GM19455 (cell line): ENCODE measurements around the gene CCL28.
"Not testable (repeated sequence)": the region's sequence is repeated elsewhere in the genome, so short reads cannot be mapped to it uniquely, and the experiment has no call there.

Experiments
- ATAC-seq: cut with Tn5 transposase; IDR thresholded peaks from one replicate; pipeline ENCODE4 v1.9.1; 2021; ENCODE audit not compliant: unreplicated experiment

CCL28 gene

DNA sequence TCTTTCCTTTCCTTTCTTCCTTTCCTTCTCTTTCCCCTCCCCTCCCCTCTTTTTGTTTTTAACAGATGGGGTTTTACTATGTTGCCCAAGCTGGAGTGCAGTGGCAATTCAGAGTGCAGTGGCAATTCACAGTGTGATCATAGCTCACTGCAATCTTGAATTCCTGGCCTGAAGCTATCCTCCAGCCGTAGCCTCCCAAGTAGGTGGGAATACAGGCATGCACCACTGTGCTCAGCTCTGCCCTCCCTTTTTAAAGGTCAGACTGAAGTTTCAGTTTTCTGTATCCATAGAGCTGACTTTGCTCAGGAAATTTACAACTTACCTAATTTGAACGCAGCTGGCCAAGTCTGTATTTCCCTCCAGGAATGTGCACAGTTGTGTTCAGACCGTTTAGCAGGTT is 696 bp downstream of the CCL28 start:
- no peak for ATAC-seq

- no peak for ATAC-seq
Measured at GRCh38 chr5:43410414-43410813, 1.8 kb downstream of the CCL28 start.

GRCh38 chr5:43409809-43410271 is 2.4 kb downstream of the CCL28 start:
- no peak for ATAC-seq

DNA sequence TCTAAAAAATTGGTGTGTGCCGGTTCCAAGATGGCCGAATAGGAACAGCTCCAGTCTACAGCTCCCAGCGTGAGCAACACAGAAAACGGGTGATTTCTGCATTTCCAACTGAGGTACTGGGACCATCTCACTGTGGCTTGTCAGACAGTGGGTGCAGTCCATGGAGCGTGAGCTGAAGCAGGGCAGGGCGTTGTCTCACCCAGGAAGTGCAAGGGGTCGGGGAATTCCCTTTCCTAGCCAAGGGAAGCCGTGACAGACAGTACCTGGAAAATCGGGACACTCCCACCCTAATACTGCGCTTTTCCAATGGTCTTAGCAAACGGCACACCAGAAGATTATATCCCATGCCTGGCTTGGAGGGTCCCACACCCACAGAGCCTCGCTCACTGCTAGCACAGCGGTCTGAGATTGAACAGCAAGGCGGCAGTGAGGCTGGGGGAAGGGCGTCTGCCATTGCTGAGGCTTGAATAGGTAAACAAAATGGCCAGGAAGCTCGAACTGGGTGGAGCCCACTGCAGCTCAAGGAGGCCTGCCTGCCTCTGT is 9.6 kb downstream of the CCL28 start:
- ATAC-seq, result not testable (repeated sequence)

DNA sequence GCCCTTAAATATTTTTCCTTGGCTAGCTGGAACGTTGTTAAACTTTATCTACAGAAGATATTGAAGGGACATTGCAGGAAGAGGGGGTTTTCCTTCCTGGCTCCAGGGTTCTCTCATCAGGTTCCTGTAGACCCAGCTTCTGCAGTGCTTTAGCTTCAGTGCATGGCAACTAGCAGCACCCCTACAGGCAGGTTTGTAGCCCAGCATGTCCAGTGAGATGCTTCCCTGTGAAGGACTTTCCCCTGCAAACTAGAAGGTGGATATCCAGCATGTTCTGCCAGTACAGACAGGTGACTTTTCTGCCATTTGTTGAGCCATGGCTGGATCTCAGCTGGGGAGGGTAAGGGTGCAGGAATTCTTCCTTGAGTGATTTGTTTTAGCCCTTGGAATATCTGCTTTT is 10.4 kb downstream of the CCL28 start:
- no peak for ATAC-seq

GRCh38 chr5:43400082-43400481 is 12.1 kb downstream of the CCL28 start:
- no peak for ATAC-seq

DNA sequence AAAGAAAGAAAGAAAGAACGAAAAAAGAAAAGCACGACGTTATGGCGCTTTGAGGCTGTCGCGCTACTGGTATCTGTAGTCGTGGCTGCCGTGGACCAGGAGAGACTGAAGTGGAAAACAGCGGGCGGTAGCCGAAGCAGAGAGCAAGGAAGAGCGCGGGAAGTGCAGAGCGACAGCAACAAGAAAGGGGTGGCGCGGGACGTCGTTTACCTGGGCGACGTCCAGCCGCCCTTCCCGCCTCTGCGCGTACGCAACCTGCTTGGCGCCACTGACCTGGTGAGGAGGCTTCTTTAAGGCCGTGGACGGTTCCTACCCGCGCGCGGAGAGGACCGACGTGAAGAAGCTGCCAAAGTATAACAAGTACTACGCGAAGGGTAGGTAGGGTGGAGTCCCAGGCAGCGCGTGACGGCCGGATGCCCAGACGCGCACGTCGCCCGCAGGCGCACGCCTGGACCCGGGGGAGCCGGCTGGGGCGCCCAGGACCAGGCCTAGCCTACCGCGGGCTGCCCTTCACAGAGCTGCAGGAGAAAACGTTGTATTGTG is 15.4 kb downstream of the CCL28 start:
- ATAC-seq, result peak; percentile 85

- no peak for ATAC-seq
Measured at GRCh38 chr5:43390471-43390870, 21.7 kb downstream of the CCL28 start.

DNA sequence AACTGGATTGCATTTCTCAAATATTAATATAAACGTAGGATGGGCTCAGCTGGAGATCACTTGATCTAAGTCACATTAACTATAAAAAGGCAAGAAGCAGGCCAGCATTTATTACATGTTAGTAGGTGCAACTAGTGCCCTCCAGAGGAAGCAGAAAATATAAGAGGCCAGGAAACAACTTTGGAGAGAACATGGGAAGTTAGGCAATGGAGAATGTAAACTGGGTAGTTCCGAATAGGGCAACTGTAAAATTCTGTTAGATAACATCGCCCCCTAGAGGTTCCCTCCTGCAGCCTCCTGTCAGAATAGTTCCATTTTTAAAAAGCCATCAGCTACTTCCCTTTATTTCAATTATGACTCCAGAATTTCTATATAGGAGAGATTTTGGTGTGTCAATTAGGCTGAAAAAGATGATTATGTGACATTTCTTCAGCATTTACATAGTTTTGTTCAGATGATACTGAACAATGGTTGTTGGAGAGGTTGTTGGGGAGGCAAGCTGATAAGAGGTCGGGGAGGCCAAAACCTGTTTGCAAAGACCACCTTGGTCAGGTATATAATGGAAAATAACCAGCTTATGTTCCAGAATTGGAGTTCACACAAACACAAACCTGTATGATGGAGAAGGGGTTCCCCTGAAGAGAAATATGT is 22.4 kb downstream of the CCL28 start:
- peak; percentile 69 for ATAC-seq

DNA sequence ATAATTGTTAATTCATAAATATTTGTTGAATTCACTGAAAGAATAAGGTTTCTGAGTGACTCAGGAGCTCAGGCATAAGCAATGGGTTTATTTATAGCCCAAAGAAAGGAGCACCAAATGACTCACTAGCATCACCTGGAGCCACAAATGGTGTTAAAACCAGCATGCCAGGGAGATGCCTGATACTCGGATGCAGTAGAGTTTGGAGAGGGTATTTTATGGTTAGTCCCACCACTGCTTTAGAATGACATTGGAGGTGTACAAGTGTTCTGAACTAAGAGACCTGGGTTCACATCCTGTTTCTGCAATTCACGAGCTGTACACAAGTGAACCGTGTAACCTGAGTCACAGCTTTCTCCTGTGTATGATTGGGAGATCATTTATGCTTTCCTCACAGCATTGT is 25.2 kb downstream of the CCL28 start:
- no peak for ATAC-seq

DNA sequence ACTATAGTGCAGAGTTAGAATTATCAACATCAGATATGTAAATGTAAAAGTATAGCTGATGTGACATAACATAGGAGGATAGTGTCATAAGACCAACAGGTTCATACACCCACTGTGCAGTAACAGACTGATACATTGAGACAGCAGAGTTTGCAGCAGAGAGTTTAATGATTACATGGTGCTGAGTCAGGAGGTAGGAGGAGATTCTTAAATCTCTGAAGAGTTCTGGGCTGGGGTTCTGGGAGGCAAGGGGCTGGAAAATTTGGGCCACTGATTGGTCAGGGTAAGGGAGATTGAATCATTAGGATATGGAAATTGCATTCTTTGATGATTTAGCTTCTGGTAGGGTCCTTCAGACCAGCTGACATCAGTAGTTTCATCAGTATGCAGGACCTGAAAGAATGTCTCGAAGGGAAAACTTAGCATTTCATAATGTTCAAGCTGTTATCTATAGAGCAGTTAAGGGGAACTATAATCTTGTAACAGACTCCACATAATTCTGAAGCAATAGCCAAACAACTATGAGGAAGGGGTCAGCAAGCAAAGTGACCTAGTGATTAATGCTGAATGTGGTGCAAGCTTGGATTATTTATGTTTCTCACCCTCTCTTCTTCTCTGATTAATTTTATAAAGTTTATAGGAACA is 35.6 kb downstream of the CCL28 start:
- no peak for ATAC-seq

GRCh38 chr5:43371821-43372220 is 40.4 kb downstream of the CCL28 start:
- no peak for ATAC-seq

DNA sequence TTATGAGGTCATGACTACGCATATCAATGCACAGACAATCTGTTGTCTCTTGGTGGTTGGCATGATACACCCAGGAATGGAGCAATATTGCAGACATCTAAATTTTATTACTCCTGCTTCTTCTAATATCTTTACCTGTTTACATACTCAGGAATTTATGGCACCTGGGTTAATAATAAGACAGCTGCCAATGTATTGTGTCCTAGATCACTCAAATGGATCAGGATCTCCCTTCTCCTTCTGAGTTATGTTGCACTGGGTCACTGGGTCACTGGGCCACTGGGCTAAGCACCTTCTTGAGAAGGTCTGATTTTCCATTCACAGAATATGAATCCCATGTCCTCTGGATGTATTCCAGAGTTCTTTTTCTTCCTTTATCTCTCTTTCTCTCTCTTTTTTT is 41.8 kb downstream of the CCL28 start:
- ATAC-seq, result no peak

DNA sequence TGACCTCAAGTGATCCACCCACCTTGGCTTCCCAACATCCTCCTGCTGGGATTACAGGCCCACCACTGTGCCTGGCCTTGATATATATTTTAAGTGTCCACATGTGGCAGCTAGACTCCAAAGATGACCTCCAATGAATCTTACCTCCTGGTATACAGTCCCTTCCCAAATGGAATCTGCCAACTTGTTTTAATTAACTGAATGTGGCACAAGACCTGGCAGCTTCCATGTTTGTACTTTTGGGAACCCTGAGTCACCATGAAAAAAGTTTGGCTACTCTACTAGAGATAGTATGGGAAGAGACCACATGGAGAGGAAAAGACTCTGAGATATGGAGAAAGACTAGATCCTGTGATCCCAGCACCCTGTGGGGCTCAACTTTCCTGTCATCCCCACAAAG is 42.5 kb downstream of the CCL28 start:
- no peak for ATAC-seq

GRCh38 chr5:43367909-43368669 is 44.1 kb downstream of the CCL28 start:
- no peak for ATAC-seq

GRCh38 chr5:43367453-43367852 is 44.7 kb downstream of the CCL28 start:
- ATAC-seq, result no peak

DNA sequence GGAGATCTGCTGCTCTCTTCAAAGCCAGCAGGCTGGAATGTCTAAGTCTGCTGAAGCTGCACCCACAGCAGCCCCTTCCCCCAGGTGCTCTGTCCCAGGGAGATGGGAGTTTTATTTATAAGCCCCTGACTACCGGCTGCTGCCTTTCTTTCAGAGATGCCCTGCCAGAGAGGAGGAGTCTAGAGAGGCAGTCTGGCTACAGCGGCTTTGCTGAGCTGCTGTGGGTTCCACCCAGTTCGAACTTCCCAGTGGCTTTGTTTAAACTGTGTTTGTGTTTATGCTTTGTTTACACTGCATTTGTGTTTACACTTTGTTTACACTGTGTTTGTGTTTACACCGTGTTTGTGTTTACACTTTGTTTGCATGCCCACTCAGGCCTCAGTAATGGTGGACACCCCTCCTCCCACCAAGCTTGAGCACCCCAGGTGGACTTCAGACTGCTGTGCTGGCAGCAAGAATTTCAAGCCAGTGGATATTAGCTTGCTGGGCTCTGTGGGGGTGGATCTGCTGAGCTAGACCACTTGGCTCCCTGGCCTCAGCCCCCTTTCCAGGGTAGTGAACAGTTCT is 45.4 kb downstream of the CCL28 start:
- not testable (repeated sequence) for ATAC-seq

GRCh38 chr5:43365155-43365554 is 47.0 kb downstream of the CCL28 start:
- not testable (repeated sequence) for ATAC-seq

DNA sequence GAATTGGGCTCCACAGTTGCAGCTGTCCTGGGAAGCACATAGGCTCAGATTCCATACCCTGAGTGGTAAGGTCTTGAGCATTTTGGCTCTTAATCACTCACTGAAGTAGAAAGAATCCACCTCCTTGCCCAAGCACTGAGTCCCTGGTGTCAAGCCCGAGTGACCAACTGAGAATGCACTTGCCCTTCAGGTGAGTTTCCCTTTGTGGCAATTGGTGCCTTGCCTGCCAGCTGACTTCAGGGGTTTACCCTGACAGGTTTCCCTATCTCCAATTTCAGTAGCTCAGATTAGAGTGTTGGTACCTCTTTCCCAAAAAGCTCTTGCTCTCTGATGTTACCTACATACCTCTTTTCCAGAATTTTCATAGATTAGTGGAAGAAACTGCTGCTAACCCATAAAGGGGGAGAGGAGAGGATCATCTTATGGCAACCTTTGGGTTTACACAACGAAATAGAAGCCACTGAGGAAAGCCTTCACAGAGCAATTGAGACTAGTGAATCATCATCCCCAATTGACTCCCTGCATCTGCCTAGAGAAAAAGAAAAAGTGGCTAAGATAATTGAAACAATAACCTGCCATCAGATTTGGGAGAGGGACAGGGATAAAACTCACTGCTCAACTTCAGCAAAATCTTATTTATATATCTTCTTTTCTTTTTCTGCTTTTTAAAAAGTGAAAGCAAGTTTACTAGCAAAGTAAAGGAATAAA is 48.6 kb downstream of the CCL28 start:
- ATAC-seq, result no peak

DNA sequence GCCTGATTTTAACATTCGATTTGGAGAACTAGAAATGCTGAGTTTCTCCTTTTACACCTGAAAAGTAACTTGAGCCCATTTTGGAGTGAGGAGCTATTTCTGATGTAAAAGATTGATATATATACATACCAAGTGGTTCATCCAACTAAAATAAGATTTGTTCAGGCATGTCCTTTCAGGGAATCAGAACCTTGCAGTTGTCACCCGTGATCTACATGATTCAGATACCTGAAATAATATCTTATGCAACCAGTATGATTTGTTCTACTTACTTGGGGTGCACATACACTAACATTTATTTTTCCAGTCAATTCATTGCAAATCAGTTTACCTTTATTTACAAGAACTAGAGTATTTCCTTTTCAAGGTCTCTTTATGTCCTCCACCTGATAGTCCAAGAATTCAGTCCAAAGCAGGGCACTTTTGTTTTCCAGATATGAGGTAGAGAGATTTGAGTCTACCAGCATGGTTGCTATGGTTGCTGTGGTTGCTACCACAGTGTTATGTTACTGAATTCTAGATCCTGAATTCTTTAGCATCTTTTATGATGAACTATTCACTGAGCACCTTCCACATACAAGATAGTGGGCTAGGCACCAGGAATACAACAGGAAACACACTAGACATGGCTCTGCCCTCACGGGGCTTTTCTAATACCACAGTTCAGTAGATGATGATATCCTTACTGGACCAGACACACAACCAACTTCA is 49.3 kb downstream of the CCL28 start:
- no peak for ATAC-seq
